Fibroblast of skin of right biceps (primary cell): ENCODE results near the gene NBR1.
A peak's percentile ranks its signal among the peaks of the same experiment; 100 is the strongest.
"Not testable (repeated sequence)": the region's sequence is repeated elsewhere in the genome, so short reads cannot be mapped to it uniquely, and the experiment has no call there.

Experiments used
- DNase-seq: peaks from one replicate; pipeline ENCODE4 v3.0.0-alpha.2; 2013

NBR1 gene

GRCh38 chr17:43155666-43156065 lies 15.3 kb upstream of the NBR1 start:
- no peak for DNase-seq

GRCh38 chr17:43159232-43159631 lies 11.8 kb upstream of the NBR1 start:
- DNase-seq, result not testable (repeated sequence)

- not testable (repeated sequence) for DNase-seq
Observed at GRCh38 chr17:43159957-43160356, 11.1 kb upstream of the NBR1 start.

GRCh38 chr17:43165971-43166370 lies 5.0 kb upstream of the NBR1 start:
- not testable (repeated sequence) for DNase-seq

GRCh38 chr17:43169561-43170139 lies 1.4 kb upstream of the NBR1 start:
- DNase-seq, result peak; percentile 16

- peak; percentile 95 for DNase-seq
Observed at GRCh38 chr17:43170140-43170765, 761 bp upstream of the NBR1 start.

- peak; percentile 96 for DNase-seq
Observed at GRCh38 chr17:43171586-43172487, 823 bp downstream of the NBR1 start.

GRCh38 chr17:43175213-43176118 lies 4.5 kb downstream of the NBR1 start:
- DNase-seq, result peak; percentile 77

GRCh38 chr17:43176119-43176570 lies 5.1 kb downstream of the NBR1 start:
- no peak for DNase-seq

GRCh38 chr17:43183921-43184320 lies 12.9 kb downstream of the NBR1 start:
- DNase-seq, result no peak

GRCh38 chr17:43186656-43187055 lies 15.6 kb downstream of the NBR1 start:
- not testable (repeated sequence) for DNase-seq

- no peak for DNase-seq
Observed at GRCh38 chr17:43193251-43193650, 22.2 kb downstream of the NBR1 start.

- DNase-seq, result no peak
Observed at GRCh38 chr17:43199633-43200032, 28.6 kb downstream of the NBR1 start.

GRCh38 chr17:43200127-43200526 lies 29.1 kb downstream of the NBR1 start:
- no peak for DNase-seq

- DNase-seq, result not testable (repeated sequence)
Observed at GRCh38 chr17:43203013-43203412, 32.0 kb downstream of the NBR1 start.

- no peak for DNase-seq
Observed at GRCh38 chr17:43210576-43210975, 39.6 kb downstream of the NBR1 start.

GRCh38 chr17:43211123-43211479 lies 40.1 kb downstream of the NBR1 start:
- no peak for DNase-seq

GRCh38 chr17:43211480-43212402 lies 40.7 kb downstream of the NBR1 start, which contains the start of gene TMEM106A:
Gene TMEM106A (plus strand): TSS chr17:43211875. CDS start chr17:43213042, 1,167 bp downstream.
- peak; percentile 89 for DNase-seq

- DNase-seq, result no peak
Observed at GRCh38 chr17:43212641-43213490, 41.9 kb downstream of the NBR1 start.

GRCh38 chr17:43213545-43213944 lies 42.5 kb downstream of the NBR1 start:
- no peak for DNase-seq
